Activated CD4-positive, alpha-beta T cell treated with anti-CD3 and anti-CD28 coated beads, Interleukin-2, amount 10 ng/mL, durations not matched to agents 7 days and 5 days (primary cell): Measurements from ENCODE around the gene ANKRD18A. TPM values are rescaled to one million over a fixed set of nuclear protein-coding genes. Genes with fewer than 3 reads are reported as not detected.
"Not testable (repeated sequence)": the region's sequence is repeated elsewhere in the genome, so short reads cannot be mapped to it uniquely, and the experiment has no call there.

Experiments used
- CTCF ChIA-PET: fragments of 350-600 bp; sonication (Branson Sonifier 250); formaldehyde crosslinking; loops from one replicate; lab custom pipeline; 2021; ENCODE audit warnings: antibody characterized with exemption; lab: Charles Lee
- POLR2A ChIA-PET: fragments of 350-600 bp; sonication (Branson Sonifier 250); formaldehyde crosslinking; loops from one replicate; lab custom pipeline; 2021; ENCODE audit warnings: antibody characterized with exemption; lab: Charles Lee
- DNase-seq: peaks from one replicate; pipeline ENCODE4 v3.0.0-alpha.2; 2020
- H3K27ac Mint-ChIP-seq: one replicate; pipeline ENCODE4 v1.8.0; 2021; ENCODE audit warnings: mild to moderate bottlenecking, moderate library complexity, mixed read lengths
- H3K27me3 Mint-ChIP-seq: one replicate; pipeline ENCODE4 v1.8.0; 2021; ENCODE audit warnings: mixed read lengths
- H3K36me3 Mint-ChIP-seq: one replicate; pipeline ENCODE4 v1.8.0; 2021; ENCODE audit warnings: low read depth, mixed read lengths
- H3K4me1 Mint-ChIP-seq: one replicate; pipeline ENCODE4 v1.8.0; 2021; ENCODE audit warnings: mixed read lengths
- H3K4me3 Mint-ChIP-seq: one replicate; pipeline ENCODE4 v1.8.0; 2021; ENCODE audit warnings: mild to moderate bottlenecking, moderate library complexity, mixed read lengths
- H3K9me3 Mint-ChIP-seq: one replicate; pipeline ENCODE4 v1.8.0; 2021; ENCODE audit warnings: mixed read lengths
- total RNA-seq, 2 experiments: library from RNA; stranded (reverse); gene quantifications; one replicate each; pipeline ENCODE4 v1.2.3, GENCODE V29; 2021

Gene ANKRD18A
- total RNA-seq, 2 experiments from 2014 or later: 1.9 to 2.0 TPM

DNA sequence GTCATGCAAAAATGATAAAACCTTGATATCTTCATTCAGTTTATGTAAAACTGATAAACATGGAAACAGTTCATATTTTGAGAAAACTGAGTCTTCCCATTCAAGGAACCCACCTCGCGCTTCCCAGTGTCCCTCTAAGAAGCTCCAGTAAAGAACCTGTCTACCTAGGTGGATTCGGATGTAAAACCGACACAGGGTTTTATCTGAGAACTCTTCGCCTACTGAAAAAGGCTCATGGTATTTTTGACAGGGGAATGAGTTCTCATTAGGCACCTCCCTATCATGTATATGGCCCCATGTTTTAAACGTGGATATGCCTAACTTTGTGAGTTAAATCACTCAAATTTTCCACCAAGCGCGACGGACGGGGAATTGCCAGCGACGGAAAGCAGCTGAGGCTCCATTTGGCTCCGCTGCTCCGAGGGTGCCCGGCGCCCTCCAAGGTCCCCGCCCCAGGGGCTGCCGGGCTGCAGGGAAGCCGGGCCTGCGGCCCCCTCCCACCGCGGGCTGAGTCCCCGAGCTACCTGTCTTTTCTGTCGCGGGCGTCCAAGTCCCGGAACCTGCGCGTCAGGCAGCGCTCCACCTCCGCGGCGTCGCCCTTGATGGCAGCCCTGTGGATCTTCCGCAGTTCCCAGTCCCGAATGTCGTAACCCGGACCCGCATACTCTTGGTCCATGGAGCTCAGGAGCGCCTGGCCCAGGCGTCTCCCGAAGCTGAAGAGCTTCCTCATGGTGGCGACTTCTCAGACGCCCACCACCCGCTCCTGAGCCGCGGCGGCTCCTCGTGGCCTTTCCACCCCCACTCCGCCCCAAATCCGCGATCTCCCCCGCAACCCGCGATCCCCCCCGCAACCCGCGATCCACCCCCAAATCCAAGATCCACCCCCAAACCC is 594 bp downstream of the ANKRD18A start:
- ChIA-PET CTCF (no interaction called here), POLR2A (no interaction called here)
- H3K27ac Mint-ChIP-seq: peak overlapping the region; percentile 83
- H3K9me3 Mint-ChIP-seq: peaks cover 3% of the 10 kb centered on the region
- H3K27me3 Mint-ChIP-seq: peaks cover 45% of the 10 kb centered on the region
- no peak for DNase-seq
- peak overlapping the region; percentile 76 for H3K4me3 Mint-ChIP-seq
- peaks cover 12% of the 10 kb centered on the region for H3K4me1 Mint-ChIP-seq
- no peaks in the 10 kb centered on the region for H3K36me3 Mint-ChIP-seq

DNA sequence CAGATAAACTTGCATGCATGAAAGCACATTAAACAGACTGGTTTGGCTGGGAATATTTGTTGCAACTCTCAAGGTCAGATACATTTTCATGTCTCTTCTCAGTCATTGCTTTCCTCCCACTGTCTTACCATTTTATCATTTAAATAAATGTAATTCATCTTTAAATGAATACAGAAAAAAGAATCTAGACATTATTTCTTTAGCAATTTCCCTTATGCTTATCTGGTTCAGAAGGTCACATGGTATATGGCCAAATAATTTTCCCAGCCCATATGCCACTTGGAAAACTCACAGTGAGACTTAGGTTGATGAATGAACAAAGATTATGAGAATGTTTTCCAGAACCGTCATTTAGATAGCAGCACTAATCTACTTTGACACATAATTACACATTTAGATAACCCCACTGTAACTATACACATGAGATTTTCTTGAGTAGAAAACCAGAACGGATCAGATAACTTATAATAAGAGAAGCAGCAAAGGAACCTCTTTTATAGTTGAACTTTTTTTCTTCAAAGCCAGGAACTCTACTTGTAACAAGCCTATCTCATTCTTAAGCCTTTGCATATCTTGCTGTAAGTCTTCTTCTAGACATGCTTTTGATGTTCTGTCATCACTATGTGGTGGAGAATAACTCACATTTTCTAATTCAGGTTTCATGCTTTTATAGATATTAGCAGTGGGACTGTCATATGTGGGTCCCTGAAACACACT is 22.2 kb downstream of the ANKRD18A start:
- CTCF ChIA-PET, H3K36me3 Mint-ChIP-seq, DNase-seq, H3K27me3 Mint-ChIP-seq, H3K4me3 Mint-ChIP-seq, POLR2A ChIA-PET, H3K4me1 Mint-ChIP-seq, H3K9me3 Mint-ChIP-seq, H3K27ac Mint-ChIP-seq: not testable (repeated sequence)

DNA sequence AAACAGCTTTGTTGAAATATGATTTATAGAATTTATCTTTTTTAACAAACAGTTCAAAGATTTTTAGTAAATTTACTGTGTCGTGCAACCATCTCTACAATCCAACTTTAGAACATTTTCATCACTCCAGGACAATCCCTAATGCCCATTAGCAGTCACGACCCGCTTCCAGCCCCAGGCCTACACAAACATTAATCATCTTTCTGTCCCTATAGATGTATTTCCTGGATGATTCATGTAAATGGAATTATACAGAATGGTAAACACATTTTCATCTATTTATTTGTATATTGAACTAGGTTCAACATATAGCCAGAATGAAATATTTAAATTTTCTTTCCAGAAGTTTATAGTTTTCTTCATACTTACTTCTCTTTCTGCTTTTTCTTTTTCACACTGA is 25.3 kb downstream of the ANKRD18A start:
- H3K9me3 Mint-ChIP-seq, CTCF ChIA-PET, H3K27ac Mint-ChIP-seq, DNase-seq, POLR2A ChIA-PET, H3K36me3 Mint-ChIP-seq, H3K4me3 Mint-ChIP-seq, H3K27me3 Mint-ChIP-seq, H3K4me1 Mint-ChIP-seq: not testable (repeated sequence)

DNA sequence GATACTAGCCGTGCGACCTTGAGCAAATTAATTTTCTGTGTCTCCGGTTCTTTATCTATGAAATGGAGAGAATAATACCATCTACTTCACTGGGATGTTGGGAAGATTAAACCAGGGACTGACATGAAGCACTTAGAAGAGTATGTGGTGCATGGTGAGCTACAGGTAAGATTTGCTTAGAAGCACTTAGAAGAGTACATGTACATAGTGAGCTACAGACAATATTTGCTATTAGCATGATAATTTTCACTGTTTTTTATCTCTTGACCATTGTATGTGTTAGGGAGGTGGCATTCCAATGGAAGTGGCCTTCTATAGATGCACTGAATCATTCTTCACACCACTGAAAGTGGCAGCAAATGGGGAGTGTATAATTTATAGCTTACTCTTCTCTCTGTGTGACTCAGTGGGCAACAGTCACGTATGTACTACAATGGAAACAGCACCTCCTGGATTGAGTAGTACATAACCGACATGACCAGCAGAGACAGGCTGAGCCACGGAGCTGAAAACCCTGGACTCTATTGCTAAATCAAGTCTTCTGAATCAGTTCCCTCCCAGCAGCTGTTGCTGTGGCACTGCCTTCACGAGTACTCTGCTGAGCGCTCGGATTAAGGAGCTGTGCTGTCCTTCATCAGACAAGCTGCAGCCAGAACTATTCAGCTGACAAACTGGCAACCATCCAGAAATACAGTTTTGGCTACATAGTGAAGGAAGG is 28.9 kb downstream of the ANKRD18A start:
- POLR2A ChIA-PET, H3K9me3 Mint-ChIP-seq, H3K4me1 Mint-ChIP-seq, H3K27ac Mint-ChIP-seq, CTCF ChIA-PET, H3K36me3 Mint-ChIP-seq, DNase-seq, H3K4me3 Mint-ChIP-seq, H3K27me3 Mint-ChIP-seq: not testable (repeated sequence)

DNA sequence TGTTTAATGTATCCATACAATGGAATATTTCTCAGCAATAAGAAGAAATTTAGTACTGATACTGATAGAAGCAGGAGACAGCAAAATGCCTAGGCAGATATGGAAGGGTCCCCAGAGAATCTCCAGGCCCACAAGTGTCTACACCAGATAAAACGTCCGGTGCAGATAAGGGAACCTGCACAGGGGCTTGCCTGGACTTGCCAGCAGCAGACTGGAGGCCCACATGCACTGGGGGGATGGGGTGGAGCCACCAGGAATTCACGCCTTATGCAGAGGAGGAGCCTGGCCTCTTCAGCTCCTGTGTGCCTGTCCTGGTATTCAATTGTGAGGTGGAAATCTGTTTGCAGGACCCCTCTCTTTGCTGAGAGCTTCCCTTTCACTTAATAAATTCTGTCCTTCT is 36.6 kb downstream of the ANKRD18A start:
- H3K4me1 Mint-ChIP-seq, H3K27ac Mint-ChIP-seq, DNase-seq, H3K9me3 Mint-ChIP-seq, H3K4me3 Mint-ChIP-seq, CTCF ChIA-PET, H3K27me3 Mint-ChIP-seq, POLR2A ChIA-PET, H3K36me3 Mint-ChIP-seq: not testable (repeated sequence)

DNA sequence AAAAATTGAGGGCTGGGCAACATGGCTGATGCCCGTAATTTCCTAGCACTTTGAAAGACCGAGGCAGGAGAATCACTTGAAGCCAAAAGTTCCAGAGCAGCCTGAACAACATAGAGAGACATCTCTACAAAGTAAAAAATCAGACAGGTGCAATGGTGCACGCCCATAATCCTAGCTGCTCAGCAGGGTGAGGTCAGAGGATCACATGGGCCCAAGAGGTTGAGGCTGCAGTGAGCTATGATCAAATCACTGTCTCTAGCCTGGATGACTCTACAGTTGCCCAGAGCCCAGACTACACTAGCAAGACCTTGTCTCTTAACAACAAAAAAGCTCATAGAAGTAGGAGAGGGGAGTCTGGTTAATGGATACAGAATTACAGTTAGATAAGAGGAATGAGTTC is 40.3 kb downstream of the ANKRD18A start:
- DNase-seq, H3K36me3 Mint-ChIP-seq, POLR2A ChIA-PET, H3K27ac Mint-ChIP-seq, H3K9me3 Mint-ChIP-seq, H3K27me3 Mint-ChIP-seq, H3K4me1 Mint-ChIP-seq, H3K4me3 Mint-ChIP-seq, CTCF ChIA-PET: not testable (repeated sequence)

DNA sequence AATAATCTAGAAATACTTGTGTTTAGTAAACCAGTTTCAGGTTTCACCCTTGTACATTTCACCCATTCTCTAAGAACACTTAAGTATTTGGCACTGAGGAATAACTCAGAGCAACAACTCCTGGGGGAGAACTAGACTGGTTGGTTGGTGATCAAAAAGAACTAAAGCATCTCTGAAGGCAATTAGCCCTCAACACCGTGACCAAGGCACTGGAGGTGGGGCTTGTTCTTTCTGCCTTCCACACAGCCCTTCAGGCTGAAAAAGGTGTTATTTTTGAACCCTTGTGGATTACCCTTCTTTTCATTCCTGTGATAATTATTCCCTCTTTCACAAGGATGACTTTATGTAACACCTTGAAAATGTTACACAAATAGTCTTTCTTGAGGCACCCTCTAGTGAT is 44.2 kb downstream of the ANKRD18A start:
- H3K27me3 Mint-ChIP-seq, POLR2A ChIA-PET, H3K4me1 Mint-ChIP-seq, H3K9me3 Mint-ChIP-seq, CTCF ChIA-PET, DNase-seq, H3K36me3 Mint-ChIP-seq, H3K27ac Mint-ChIP-seq, H3K4me3 Mint-ChIP-seq: not testable (repeated sequence)

DNA sequence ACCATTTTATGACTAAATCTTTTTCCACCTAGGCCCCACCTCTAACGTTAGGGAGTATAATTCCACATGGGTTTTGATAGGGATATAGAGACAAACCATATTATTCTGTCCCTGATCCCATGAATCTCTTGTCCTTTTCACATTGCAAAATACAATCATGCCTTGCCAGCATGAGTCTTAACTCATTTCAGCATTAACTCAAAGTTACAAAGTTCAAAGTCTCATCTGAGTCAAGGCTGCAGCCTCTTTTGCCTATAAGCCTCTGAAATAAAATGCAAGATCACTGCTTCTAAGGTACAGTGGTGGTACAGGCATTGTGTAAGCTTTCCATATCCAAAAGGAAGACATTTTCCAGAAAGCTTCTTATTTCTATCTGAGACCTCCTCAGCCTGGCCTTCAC is 54.3 kb downstream of the ANKRD18A start:
- CTCF ChIA-PET, H3K4me3 Mint-ChIP-seq, H3K4me1 Mint-ChIP-seq, H3K27me3 Mint-ChIP-seq, H3K9me3 Mint-ChIP-seq, H3K36me3 Mint-ChIP-seq, POLR2A ChIA-PET, DNase-seq, H3K27ac Mint-ChIP-seq: not testable (repeated sequence)

DNA sequence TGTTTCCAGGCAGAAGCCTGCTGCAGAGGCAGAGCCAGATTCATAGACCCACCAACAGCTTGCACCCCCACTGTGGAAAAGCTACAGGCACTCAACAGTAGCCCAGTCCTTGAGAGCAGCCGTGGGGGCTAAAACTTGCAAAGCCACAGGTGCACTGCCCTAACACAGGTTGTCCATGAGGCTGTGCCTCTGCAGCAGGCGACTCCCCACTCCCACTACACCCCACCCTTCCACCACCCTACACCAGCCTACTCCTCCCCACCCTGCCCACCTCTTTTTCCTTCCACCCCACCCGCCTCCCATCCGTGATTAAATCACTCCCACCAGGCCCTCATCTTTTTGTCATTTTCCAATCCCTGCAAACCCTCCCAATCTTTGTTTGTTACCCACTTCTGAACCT is 55.2 kb downstream of the ANKRD18A start:
- H3K4me3 Mint-ChIP-seq, H3K27ac Mint-ChIP-seq, CTCF ChIA-PET, H3K27me3 Mint-ChIP-seq, POLR2A ChIA-PET, H3K36me3 Mint-ChIP-seq, DNase-seq, H3K4me1 Mint-ChIP-seq, H3K9me3 Mint-ChIP-seq: not testable (repeated sequence)

DNA sequence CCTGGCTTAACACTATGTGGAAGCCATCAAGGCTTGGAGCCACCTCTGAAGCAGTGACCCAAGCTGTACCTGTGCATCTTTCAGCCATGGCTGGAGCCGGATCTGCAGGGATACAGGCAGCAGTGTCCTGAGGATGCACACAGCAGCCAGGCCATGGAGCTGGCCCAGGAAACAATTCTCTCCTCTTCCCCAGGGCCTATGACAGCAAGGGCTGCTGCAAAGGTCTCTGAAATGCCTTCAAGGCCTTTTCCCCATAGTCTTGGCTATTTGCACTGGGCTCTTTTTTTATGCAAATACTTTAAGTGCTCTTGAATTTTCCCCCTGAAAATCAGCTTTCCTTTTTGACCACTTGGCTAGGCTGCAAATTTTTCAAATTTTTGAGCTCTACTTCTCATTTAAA is 56.5 kb downstream of the ANKRD18A start:
- POLR2A ChIA-PET, H3K4me3 Mint-ChIP-seq, H3K27me3 Mint-ChIP-seq, CTCF ChIA-PET, H3K4me1 Mint-ChIP-seq, H3K36me3 Mint-ChIP-seq, H3K9me3 Mint-ChIP-seq, DNase-seq: not testable (repeated sequence)
- peak overlapping the region; percentile 79 for H3K27ac Mint-ChIP-seq

DNA sequence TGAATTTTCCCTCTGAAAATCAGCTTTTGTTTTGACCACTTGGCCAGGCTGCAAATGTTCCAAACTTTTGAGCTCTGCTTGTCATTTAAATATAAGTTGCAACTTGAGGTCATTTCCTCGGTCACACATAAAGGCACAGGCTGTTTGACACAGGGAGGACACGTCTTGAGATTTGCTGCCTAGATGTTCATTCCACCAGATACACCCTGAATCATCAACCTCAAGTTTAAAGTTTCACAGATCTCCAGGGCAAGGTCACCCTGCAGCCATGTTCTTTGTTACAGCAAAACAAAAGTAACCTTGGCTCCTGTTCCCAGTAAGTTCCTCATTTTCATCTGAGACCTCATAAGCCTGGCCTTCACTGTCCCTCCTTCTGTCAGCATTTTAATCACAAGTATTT is 59.3 kb downstream of the ANKRD18A start:
- H3K36me3 Mint-ChIP-seq, H3K27me3 Mint-ChIP-seq, H3K27ac Mint-ChIP-seq, POLR2A ChIA-PET, H3K4me1 Mint-ChIP-seq, CTCF ChIA-PET, H3K9me3 Mint-ChIP-seq, DNase-seq, H3K4me3 Mint-ChIP-seq: not testable (repeated sequence)

DNA sequence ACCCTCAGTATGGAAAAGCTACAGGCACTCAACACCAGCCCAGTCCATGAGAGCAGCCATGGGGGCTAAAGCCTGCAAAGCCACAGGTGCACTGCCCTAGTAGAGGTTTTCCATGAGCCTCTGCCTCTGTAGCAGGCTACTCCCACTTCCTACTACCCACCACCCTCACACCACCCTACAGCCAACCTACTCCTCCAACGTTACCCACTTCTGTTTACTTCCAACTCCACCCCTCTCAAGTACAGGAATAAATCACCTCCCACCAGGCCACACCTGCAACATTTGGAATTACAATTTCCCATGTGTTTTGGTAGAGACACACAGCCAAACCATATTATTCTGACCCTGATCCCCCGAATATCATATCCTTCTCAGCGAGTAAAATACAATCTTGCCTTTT is 61.2 kb downstream of the ANKRD18A start:
- CTCF ChIA-PET, H3K36me3 Mint-ChIP-seq, H3K9me3 Mint-ChIP-seq, H3K4me3 Mint-ChIP-seq, H3K27ac Mint-ChIP-seq, H3K27me3 Mint-ChIP-seq, H3K4me1 Mint-ChIP-seq, POLR2A ChIA-PET, DNase-seq: not testable (repeated sequence)

DNA sequence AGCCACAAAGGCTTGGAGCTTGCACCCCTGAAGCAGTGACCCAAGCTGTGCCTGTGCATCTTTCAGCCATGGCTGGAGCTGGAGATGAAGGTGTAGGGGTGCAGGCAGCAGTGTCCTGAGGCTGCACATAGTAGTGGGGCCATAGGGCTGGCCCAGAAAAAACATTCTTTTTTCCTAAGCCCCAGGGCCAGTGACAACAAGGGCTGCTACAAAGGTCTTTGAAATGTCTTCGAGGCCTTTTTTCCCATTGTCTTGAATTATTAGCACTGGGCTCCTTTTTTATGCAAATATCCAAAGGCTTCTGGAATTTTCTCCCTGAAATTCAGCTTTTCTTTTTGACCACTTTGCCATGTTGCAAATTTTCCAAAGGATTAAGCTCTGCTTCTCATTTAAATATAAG is 62.6 kb downstream of the ANKRD18A start:
- H3K4me3 Mint-ChIP-seq, POLR2A ChIA-PET, DNase-seq, H3K9me3 Mint-ChIP-seq, H3K4me1 Mint-ChIP-seq, H3K36me3 Mint-ChIP-seq, CTCF ChIA-PET, H3K27ac Mint-ChIP-seq, H3K27me3 Mint-ChIP-seq: not testable (repeated sequence)
